Measurements from ENCODE around the gene MYBPC3. TPM values are rescaled to one million over a fixed set of nuclear protein-coding genes. Genes with fewer than 3 reads are reported as not detected.

Gene MYBPC3
- total RNA-seq, 1 donor from 2014 or later, result not detected

DNA sequence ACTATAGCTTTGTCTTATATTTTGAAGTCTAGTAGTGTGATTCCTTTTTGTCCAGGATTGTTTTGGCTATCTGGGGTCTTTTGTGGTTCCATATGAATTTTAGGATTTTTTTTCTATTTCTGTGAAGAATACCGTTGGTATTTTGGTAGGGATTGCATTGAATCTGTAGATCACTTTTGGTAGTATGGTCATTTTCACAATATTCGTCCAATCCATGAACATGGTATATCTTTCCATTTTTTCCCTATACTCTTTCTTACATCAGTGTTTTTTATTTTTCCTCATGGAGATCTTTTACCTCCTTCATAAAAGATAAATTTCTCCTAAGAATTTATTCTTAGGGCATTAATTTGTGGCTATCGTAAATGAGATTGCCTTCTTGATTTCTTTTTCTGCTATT lies 53.4 kb downstream of the MYBPC3 start:
- H3K27ac Mint-ChIP-seq (ENCODE audit: unreplicated experiment), result no peak overlapping the region
- DNase-seq (ENCODE audit: low spot score), result no peak
- H3K36me3 Mint-ChIP-seq (ENCODE audit: low read depth), result peaks cover 59% of the 10 kb centered on the region
- H3K27me3 Mint-ChIP-seq (ENCODE audit: low read depth), result no peaks in the 10 kb centered on the region
- no peak overlapping the region for H3K4me3 Mint-ChIP-seq (ENCODE audit: unreplicated experiment)
- H3K4me1 Mint-ChIP-seq (ENCODE audit: low read depth), result no peaks in the 10 kb centered on the region
- peaks cover 32% of the 10 kb centered on the region for H3K9me3 Mint-ChIP-seq (ENCODE audit: low read depth)
- TF ChIP-seq CTCF (IDR thresholded peaks at IDR 0.05), result no peak

GRCh38 chr11:47296045-47296444 lies 56.5 kb downstream of the MYBPC3 start:
- Mint-ChIP-seq H3K4me3 (ENCODE audit: unreplicated experiment) (no peak overlapping the region), H3K9me3 (ENCODE audit: low read depth) (peaks cover 17% of the 10 kb centered on the region), H3K36me3 (ENCODE audit: low read depth) (peaks cover 49% of the 10 kb centered on the region), H3K27me3 (ENCODE audit: low read depth) (no peaks in the 10 kb centered on the region), H3K4me1 (ENCODE audit: low read depth) (no peaks in the 10 kb centered on the region), H3K27ac (ENCODE audit: unreplicated experiment) (no peak overlapping the region)
- no peak for DNase-seq (ENCODE audit: low spot score)
- no peak for TF ChIP-seq CTCF (IDR thresholded peaks at IDR 0.05)

- H3K36me3 Mint-ChIP-seq (ENCODE audit: low read depth), result peaks cover 50% of the 10 kb centered on the region
These were observed 57.1 kb downstream of the MYBPC3 start for GRCh38 chr11:47295385-47295784.

DNA sequence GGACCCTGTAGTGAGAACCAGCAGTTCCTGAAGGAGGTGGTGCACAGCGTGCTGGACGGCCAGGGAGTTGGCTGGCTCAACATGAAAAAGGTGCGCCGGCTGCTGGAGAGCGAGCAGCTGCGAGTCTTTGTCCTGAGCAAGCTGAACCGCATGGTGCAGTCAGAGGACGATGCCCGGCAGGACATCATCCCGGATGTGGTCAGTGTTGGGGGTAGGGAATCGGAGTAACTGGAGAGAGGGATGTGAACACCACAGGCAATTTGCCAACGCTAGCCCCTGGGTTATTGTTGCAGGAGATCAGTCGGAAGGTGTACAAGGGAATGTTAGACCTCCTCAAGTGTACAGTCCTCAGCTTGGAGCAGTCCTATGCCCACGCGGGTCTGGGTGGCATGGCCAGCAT lies 62.6 kb downstream of the MYBPC3 start:
- Mint-ChIP-seq H3K27me3 (ENCODE audit: low read depth) (no peaks in the 10 kb centered on the region), H3K36me3 (ENCODE audit: low read depth) (peaks cover 53% of the 10 kb centered on the region), H3K4me3 (ENCODE audit: unreplicated experiment) (no peak overlapping the region), H3K9me3 (ENCODE audit: low read depth) (no peaks in the 10 kb centered on the region), H3K27ac (ENCODE audit: unreplicated experiment) (no peak overlapping the region), H3K4me1 (ENCODE audit: low read depth) (no peaks in the 10 kb centered on the region)
- TF ChIP-seq CTCF (IDR thresholded peaks at IDR 0.05), result no peak
- DNase-seq (ENCODE audit: low spot score), result no peak

More at GRCh38 chr11:47295385-47295784, 57.1 kb downstream of the MYBPC3 start:
- no peak for DNase-seq (ENCODE audit: low spot score)
- Mint-ChIP-seq H3K4me1 (ENCODE audit: low read depth) (no peaks in the 10 kb centered on the region), H3K4me3 (ENCODE audit: unreplicated experiment) (no peak overlapping the region), H3K27ac (ENCODE audit: unreplicated experiment) (no peak overlapping the region), H3K9me3 (ENCODE audit: low read depth) (peaks cover 15% of the 10 kb centered on the region), H3K27me3 (ENCODE audit: low read depth) (no peaks in the 10 kb centered on the region)
- TF ChIP-seq CTCF (IDR thresholded peaks at IDR 0.05), result no peak

GRCh38 chr11:47288066-47288465 lies 64.4 kb downstream of the MYBPC3 start:
- no peak for DNase-seq (ENCODE audit: low spot score)
- H3K27me3 Mint-ChIP-seq (ENCODE audit: low read depth), result no peaks in the 10 kb centered on the region
- H3K36me3 Mint-ChIP-seq (ENCODE audit: low read depth), result peaks cover 60% of the 10 kb centered on the region
- no peak for TF ChIP-seq CTCF (IDR thresholded peaks at IDR 0.05)
- no peak overlapping the region for H3K4me3 Mint-ChIP-seq (ENCODE audit: unreplicated experiment)
- H3K9me3 Mint-ChIP-seq (ENCODE audit: low read depth), result no peaks in the 10 kb centered on the region
- no peak overlapping the region for H3K27ac Mint-ChIP-seq (ENCODE audit: unreplicated experiment)
- no peaks in the 10 kb centered on the region for H3K4me1 Mint-ChIP-seq (ENCODE audit: low read depth)

Data from chondrocyte (in vitro differentiated cells).